RWPE2 (cell line): ENCODE data around the gene RPS19BP1.
"Not testable (repeated sequence)": the region's sequence is repeated elsewhere in the genome, so short reads cannot be mapped to it uniquely, and the experiment has no call there.

Source experiments
- ATAC-seq: fragments of 200-7000 bp; cut with Tn5 transposase; 3 replicates; pipeline ENCODE4 v1.9.1; 2021; ENCODE audit warnings: low read depth
- DNase-seq: peaks from one replicate; pipeline ENCODE4 v3.0.0-alpha.2; 2020; ENCODE audit warnings: low spot score
- H3K27ac ChIP-seq: fragments of 450-650 bp; 2 replicates; pipeline ENCODE4 v1.5.1; 2017; ENCODE audit warnings: mild to moderate bottlenecking; ENCODE audit not compliant: poor library complexity, severe bottlenecking
- H3K27me3 ChIP-seq: fragments of 250-450 bp; sonication (Bioruptor Pico); 2 replicates; pipeline ENCODE4 v1.5.1; 2021; ENCODE audit warnings: mild to moderate bottlenecking, moderate library complexity; ENCODE audit not compliant: insufficient read depth, poor library complexity, severe bottlenecking
- H3K36me3 ChIP-seq: fragments of 250-450 bp; sonication (Bioruptor Pico); 2 replicates; pipeline ENCODE4 v1.5.1; 2020; ENCODE audit warnings: low read depth, mild to moderate bottlenecking, moderate library complexity
- H3K4me1 ChIP-seq: fragments of 250-450 bp; sonication (Bioruptor Pico); 2 replicates; pipeline ENCODE4 v1.5.1; 2021; ENCODE audit warnings: mild to moderate bottlenecking, moderate library complexity; ENCODE audit not compliant: insufficient read depth, poor library complexity, severe bottlenecking
- H3K4me3 ChIP-seq: fragments of 250-450 bp; sonication (Bioruptor Pico); 2 replicates; pipeline ENCODE4 v1.5.1; 2021; ENCODE audit warnings: mild to moderate bottlenecking, moderate library complexity; ENCODE audit not compliant: severe bottlenecking
- H3K9me3 ChIP-seq: fragments of 250-450 bp; sonication (Bioruptor Pico); 2 replicates; pipeline ENCODE4 v1.5.1; 2021; ENCODE audit warnings: mild to moderate bottlenecking, moderate library complexity; ENCODE audit not compliant: severe bottlenecking
- TF ChIP-seq, protein P1 (sequence below): fragments of 450-650 bp; IDR thresholded peaks from one replicate; pipeline ENCODE4 v1.5.1; 2017; ENCODE audit warnings: mild to moderate bottlenecking, moderate library complexity; ENCODE audit not compliant: poor library complexity, severe bottlenecking

Gene RPS19BP1

DNA sequence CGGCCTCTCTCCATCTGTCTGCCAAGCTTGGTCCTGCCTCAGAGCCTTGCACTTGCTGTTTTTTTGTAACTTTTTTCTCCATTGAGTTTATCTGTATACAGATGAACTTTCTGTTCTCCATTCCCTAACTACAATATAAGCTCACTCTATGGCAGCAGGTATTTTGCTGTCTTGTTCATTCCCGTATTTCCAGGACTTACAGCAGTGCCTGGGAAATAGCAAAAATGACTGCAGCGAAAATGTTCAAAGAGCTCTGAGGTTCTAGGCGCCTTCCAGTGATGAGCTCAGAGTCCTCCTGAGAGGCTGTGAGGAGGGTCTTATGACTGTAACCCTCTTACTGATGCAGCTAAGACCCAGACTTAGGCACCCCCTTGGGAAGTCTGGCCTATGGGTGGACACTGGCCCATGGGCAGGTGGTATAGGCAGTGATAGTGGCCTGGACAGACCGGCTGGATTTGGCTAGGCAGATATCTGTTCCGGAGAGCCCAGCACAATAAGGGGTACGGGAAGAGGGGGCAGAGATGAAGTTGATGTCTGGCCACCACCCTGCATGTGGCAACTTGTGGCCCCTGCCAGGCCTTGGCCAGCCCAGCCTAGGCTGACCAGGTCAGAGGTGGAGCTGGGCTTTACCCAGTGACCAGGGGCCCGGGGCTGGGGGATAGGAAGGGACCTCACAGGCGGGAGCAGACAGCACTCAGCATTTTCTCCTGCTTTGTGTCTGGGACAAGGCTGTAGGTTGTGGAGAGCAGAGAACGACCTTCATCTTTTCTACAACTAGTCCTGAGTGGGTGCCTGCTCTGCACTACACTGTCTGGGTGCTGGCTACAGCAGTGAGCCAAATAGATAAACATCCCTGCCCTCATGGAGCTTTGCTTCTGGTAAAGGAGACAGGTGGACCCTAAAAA is 7.5 kb downstream of the RPS19BP1 start:
- no peaks in the 10 kb centered on the region for H3K27me3 ChIP-seq
- peak overlapping the region; percentile 96 for H3K27ac ChIP-seq
- TF ChIP-seq, protein P1, sequence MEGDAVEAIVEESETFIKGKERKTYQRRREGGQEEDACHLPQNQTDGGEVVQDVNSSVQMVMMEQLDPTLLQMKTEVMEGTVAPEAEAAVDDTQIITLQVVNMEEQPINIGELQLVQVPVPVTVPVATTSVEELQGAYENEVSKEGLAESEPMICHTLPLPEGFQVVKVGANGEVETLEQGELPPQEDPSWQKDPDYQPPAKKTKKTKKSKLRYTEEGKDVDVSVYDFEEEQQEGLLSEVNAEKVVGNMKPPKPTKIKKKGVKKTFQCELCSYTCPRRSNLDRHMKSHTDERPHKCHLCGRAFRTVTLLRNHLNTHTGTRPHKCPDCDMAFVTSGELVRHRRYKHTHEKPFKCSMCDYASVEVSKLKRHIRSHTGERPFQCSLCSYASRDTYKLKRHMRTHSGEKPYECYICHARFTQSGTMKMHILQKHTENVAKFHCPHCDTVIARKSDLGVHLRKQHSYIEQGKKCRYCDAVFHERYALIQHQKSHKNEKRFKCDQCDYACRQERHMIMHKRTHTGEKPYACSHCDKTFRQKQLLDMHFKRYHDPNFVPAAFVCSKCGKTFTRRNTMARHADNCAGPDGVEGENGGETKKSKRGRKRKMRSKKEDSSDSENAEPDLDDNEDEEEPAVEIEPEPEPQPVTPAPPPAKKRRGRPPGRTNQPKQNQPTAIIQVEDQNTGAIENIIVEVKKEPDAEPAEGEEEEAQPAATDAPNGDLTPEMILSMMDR = no peak
- DNase-seq = no peak
- peak; percentile 0; the same call in 2 of the 3 replicates for ATAC-seq
- H3K36me3 ChIP-seq = peaks cover 54% of the 10 kb centered on the region
- no peak overlapping the region for H3K4me3 ChIP-seq
- no peaks in the 10 kb centered on the region for H3K9me3 ChIP-seq
- H3K4me1 ChIP-seq = peaks cover 5% of the 10 kb centered on the region

DNA sequence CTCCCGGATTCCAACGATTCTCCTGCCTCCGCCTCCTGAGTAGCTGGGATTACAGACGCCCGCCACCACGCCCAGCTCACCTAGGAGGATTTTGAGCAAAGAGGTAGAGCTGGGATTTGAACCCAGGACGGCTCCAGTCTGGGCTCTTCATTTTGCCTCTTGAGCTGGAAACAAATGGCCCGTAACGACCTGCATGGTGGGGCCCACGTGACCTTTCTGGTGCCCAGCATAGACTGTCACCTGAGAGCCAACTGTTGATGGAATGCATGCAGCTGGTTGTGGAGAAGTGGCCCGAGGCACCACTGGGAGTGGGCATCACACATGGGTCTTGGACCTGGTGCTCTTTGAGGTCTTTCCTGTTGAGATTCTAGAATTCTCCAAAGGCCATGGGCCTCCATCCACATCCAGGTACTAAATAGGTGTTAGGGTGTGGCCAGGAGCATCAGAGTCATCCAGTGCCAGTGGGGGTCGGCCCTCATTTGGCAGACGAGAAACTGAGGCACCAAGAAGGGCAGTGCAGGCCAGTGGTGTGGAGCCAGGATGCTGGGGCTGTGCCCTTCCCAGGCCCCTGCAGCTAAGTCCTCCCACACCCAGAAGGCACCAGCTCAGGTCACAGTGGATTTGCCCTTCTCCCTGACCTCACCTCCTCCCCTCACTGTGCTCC is 8.3 kb downstream of the RPS19BP1 start:
- H3K27ac ChIP-seq = peak overlapping the region; percentile 96
- peak; percentile 4; the same call in 1 of the 3 replicates for ATAC-seq

DNA sequence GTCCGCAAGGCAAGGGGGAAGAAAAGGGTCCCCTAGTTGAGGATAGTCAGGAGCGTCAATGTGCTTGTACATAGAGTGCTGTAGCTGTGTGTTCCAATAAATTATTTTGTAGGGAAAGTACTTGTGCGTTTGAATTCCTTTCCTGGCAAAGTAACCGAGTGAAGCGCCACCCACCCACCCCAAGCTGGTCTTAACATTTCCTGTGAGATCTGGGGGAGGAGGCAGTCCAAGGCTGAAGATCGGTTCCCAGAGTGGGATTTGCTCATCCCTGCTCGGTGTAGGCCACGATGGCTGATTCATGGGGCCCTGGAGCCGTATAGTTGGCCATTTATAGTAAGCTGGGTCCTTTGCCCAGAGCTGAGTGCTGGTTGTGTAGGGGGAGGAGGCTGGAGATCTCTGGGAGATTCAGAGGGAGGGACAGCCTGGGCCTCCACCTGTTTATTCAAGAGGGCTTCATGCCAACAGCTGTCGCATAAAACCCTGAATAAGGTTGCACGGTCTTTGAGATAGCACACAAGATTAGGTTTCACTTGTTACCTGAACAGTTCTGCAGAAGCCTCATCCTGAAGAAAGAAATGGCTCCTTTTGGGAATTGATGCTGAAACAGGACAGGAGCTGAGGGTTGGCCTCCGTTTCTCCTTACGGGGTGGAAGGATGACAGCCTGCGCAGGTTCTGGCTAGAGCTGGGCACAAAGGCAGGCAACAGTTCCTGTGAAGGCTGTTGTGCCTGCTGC is 9.8 kb downstream of the RPS19BP1 start:
- ATAC-seq = peak; percentile 18
- Histone ChIP-seq H3K27ac (peak overlapping the region; percentile 96), H3K9me3 (no peaks in the 10 kb centered on the region), H3K4me1 (peaks cover 3% of the 10 kb centered on the region), H3K36me3 (peaks cover 35% of the 10 kb centered on the region), H3K27me3 (no peaks in the 10 kb centered on the region), H3K4me3 (peak overlapping the region; percentile 99)
- no peak for DNase-seq
- TF ChIP-seq, protein P1 = no peak

More for the DNA sequence above, 8.3 kb downstream of the RPS19BP1 start:
- no peaks in the 10 kb centered on the region for H3K27me3 ChIP-seq
- TF ChIP-seq, protein P1 = no peak
- no peaks in the 10 kb centered on the region for H3K9me3 ChIP-seq
- DNase-seq = no peak
- peaks cover 46% of the 10 kb centered on the region for H3K36me3 ChIP-seq
- H3K4me3 ChIP-seq = no peak overlapping the region
- H3K4me1 ChIP-seq = peaks cover 3% of the 10 kb centered on the region

DNA sequence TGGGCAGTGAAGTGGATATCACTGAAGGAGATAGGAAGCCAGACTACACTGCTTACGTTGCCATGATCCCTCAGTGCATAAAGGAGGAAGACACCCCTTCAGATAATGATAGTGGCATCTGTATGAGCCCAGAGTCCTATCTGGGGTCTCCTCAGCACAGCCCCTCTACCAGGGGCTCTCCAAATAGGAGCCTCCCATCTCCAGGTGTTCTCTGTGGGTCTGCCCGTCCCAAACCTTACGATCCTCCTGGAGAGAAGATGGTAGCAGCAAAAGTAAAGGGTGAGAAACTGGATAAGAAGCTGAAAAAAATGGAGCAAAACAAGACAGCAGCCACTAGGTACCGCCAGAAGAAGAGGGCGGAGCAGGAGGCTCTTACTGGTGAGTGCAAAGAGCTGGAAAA is 10.5 kb downstream of the RPS19BP1 start:
- H3K27me3 ChIP-seq, H3K4me1 ChIP-seq, ATAC-seq, DNase-seq, H3K9me3 ChIP-seq: not testable (repeated sequence)
- Histone ChIP-seq H3K27ac (peak overlapping the region; percentile 96), H3K4me3 (peak overlapping the region; percentile 99), H3K36me3 (peaks cover 36% of the 10 kb centered on the region)

DNA sequence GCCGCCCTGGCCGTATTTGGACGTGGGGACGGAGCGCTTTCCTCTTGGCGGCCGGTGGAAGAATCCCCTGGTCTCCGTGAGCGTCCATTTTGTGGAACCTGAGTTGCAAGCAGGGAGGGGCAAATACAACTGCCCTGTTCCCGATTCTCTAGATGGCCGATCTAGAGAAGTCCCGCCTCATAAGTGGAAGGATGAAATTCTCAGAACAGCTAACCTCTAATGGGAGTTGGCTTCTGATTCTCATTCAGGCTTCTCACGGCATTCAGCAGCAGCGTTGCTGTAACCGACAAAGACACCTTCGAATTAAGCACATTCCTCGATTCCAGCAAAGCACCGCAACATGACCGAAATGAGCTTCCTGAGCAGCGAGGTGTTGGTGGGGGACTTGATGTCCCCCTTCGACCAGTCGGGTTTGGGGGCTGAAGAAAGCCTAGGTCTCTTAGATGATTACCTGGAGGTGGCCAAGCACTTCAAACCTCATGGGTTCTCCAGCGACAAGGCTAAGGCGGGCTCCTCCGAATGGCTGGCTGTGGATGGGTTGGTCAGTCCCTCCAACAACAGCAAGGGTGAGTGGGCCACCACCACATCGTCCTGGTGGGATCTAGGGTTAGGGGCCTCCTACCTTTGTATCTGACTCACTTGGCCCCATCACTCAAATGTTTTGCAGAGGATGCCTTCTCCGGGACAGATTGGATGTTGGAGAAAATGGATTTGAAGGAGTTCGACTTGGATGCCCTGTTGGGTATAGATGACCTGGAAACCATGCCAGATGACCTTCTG is 11.3 kb downstream of the RPS19BP1 start:
- peaks cover 41% of the 10 kb centered on the region for H3K36me3 ChIP-seq

More for the DNA sequence above, 11.3 kb downstream of the RPS19BP1 start:
- not testable (repeated sequence) for H3K4me1 ChIP-seq, DNase-seq, ATAC-seq, H3K27me3 ChIP-seq, H3K9me3 ChIP-seq
- peak overlapping the region; percentile 96 for H3K27ac ChIP-seq
- H3K4me3 ChIP-seq = peak overlapping the region; percentile 99
